HG03354 (cell line): ENCODE results near the gene ASB14.

Experiments used
- ATAC-seq: cut with Tn5 transposase; IDR thresholded peaks from one replicate; pipeline ENCODE4 v1.9.1; 2021; ENCODE audit warnings: mild to moderate bottlenecking; ENCODE audit not compliant: unreplicated experiment, poor library complexity, severe bottlenecking

ASB14 gene

GRCh38 chr3:57268416-57268815 lies 24.1 kb downstream of the ASB14 start:
- ATAC-seq = no peak

DNA sequence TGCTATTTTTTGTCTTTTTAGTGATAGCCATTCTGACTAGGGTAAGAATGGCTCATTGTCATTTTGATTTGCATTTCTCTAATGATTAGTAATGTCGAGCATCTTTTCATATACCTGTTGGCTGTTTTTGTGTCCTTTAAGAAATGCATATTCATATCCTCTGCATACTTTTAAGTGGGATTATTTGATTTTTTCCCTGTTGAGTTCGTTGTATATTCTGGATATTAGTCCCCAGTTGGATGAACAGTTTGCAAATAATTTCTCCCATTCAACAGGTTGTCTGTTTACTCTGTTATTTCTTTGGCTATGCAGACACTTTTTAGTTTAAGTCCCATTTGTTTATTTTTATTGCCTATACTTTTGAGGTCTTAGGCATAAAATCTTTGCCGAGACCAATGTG lies 30.6 kb downstream of the ASB14 start:
- no peak for ATAC-seq

- ATAC-seq = no peak
Measured at GRCh38 chr3:57261119-57261518, 31.4 kb downstream of the ASB14 start.

- ATAC-seq = no peak
Measured at GRCh38 chr3:57257678-57258077, 34.8 kb downstream of the ASB14 start.

GRCh38 chr3:57256844-57257243 lies 35.6 kb downstream of the ASB14 start:
- ATAC-seq = no peak

GRCh38 chr3:57252404-57252803 lies 40.1 kb downstream of the ASB14 start:
- no peak for ATAC-seq

- no peak for ATAC-seq
Measured at GRCh38 chr3:57244946-57245345, 47.5 kb downstream of the ASB14 start.

DNA sequence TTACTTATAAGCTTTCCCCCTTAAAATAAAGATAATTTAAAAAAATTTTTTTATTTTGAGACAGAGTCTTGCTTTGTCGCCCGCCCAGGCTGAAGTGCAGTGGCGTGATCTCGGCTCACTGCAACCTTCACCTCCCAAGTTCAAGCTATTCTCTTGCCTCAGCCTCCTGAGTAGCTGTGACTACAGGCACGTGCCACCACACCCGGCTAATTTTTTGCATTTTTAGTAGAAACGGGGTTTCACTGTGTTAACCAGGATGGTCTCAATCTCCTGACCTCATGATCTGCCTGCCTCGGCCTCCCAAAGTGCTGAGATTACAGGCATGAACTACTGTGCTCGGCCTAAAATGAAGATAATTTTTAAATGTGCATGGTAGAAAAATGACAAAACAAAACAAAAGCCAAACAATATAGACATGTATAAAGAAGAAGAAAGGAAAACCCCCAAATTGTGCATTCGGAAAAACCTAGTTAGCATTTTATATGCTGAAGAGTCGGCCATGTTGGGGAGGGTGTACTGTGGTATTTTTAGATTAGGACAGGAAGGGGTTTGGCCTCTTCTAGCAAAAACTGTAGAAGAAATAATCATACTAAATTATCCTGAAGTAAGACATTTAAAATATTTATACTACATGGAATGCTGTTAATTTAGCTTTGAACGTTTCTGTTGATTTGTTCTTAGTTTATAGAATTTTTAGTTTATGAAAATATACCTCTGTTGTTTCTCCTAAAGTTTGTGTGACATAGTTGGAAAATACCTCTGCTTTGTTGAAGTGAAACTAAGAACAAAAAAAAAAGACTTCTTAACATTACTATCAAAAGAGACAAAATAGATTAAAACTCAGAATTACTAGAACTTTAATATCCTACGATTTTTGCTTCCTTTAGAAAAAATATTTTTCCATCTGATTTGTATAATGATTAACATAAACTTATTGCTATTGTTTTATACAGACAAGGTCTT lies 57.6 kb downstream of the ASB14 start:
- no peak for ATAC-seq

DNA sequence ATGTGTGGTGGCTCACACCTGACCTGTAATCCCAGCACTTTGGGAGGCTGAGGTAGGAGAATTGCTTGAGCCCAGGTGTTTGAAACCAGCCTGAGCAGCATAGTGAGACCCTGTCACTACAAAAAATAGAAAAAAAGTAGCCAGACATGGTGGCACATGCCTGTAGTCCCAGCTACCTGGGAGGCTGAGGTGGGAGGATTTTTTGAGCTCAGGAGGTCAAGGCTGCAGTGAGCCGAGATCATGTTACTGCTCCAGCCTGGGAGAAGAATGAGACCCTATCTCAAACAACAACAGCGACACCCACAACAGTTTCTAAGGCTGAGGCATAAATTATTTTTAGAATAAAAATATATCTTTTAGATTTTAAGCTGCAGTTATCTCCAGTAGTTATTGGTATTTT lies 58.7 kb downstream of the ASB14 start:
- ATAC-seq = no peak

GRCh38 chr3:57230006-57230405 lies 62.5 kb downstream of the ASB14 start:
- no peak for ATAC-seq

DNA sequence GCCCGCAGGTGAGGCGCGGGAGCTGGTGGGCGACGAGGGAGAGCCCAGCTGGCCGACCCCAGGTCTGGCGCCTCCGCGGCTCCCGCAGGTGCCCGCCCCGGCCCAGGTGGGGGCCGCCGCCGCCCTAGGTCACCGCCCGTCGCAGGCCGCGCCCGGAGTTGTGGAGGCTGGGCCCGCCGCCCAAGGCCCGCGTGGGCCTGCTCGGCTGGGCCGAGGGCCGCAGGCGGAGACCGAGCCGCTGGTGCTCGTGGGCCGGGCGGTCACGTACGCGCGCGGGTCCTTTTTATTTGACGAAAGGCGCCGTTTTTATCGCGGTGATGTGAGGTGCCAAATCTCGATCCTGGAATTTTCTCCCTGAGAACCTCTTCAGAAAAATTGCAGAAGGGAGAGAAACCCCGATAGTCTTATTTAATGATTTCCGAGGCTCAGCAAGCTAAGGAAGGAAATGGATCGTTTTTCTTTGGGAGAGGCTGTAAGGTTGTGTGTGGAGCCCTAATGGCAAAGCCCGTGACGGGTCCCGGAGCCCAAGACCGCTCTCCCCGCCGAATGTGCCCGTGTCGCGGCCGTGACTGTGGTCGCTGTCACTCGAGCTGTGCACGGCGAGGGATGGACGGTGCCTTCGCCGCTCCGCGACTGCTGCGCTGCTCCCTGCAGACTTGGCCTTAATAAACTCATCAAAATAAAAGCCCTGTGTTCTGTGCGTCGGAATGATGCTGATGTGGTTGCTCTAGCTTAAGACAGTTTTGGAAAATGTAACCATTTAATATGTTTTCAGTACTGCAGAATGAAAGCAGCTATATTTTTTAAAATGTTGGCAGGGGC lies 64.3 kb downstream of the ASB14 start:
- peak; percentile 50 for ATAC-seq

DNA sequence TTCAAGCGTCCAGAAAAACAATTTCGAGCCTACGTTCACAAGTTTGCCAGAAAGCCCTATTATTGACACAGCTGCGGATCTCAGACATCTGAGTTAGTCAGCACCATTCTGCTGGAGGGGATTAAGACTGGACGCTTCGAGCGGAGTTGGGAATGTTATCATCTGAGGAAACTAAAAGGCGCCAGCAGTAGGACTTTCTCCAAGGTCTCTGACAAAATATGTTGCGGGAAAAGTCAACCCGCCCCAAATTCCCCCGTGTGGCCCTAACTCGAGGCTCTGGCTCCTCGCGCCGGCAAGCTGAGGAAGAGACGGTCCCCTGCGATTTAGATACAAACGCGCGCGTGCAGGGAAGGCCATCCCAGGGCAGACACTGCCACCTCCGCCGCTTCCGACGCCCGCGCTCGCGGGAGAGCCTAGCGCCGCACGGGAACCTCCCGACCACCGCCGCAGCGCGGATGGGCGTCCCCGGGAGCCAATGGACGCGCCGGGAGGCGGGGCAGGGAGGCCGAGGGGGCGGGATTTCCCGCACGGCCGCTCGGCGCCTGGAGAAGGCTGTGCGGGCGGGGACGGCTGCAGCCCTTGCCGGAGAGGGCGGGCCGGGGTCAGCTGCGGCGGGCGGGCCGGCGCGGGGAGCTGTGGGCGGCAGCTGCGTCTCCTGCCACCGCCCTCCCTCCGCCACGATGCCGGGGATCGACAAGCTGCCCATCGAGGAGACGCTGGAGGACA lies 65.1 kb downstream of the ASB14 start, which contains the start of gene APPL1:
Gene APPL1, plus strand, starts transcription at position 526 of the 726 bp plus-strand sequence. Its CDS starts 155 bp downstream, at position 681.
- ATAC-seq = peak; percentile 90

DNA sequence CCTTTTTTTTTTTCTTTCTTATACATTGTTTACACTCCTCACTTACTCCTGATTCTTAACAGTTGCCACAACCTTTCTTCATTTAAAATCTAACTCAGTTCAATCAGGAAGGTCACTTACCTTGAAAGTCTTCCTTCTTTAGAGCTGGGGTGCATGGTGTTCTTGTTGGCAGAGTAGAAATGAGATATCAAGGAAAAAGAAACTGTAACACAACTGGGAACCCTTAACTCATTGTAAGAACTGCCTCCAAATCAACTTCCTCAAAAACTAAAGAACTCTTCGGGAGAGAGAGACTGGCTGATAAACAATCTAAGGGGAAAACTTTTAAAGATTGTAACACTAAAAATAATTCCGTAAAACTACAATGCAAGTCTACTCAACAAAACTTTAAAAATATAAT lies 66.3 kb downstream of the ASB14 start:
- no peak for ATAC-seq

DNA sequence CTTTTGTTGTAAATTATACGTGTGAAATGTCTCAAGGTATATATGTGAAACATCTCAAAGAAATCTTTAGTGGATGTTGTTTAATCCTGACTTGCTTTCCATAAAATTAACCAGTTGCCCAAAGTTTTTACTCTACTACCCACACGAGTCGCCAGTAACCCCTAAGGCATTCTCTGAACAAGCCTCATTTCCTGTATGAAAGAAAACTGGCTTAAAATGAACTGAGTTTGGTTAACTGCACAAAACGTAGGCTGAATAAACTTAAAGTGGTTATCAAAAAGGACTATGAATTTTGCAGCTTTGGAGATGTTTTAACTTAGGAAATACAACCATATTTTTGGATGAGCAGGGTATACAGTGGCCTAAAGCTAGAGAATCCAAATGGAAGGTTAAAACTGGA lies 67.6 kb downstream of the ASB14 start:
- ATAC-seq = no peak

DNA sequence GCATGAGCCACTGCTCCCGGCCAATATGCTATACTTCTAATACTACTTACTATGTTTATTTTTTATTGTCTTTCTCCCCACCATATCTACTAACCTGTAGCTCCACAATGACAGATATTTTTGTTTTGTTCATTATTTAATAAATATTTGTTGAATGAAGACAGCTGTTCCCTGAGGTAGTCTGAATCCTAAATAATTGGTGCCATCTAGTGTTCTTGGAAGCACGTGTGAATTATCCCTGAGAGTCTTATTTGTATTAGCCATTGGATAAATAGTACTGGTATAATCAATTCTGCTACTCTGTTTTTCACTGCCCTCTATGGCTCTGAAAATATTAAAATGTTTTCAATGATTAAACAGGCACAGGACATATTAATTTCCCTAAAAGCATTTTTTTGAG lies 70.6 kb downstream of the ASB14 start:
- ATAC-seq = no peak
